Endometrial microvascular endothelial cells (primary cell): ENCODE measurements around the gene TRAF3. TPM values are rescaled to one million over a fixed set of nuclear protein-coding genes. Genes with fewer than 3 reads are reported as not detected.

Experiments
- in situ Hi-C: cut with HindIII; loops from 2 replicates; pipeline ENCODE4 v1.10.0; 2017; ENCODE audit warnings: low sequenced_read_pairs, low pct_unique_long_range_greater_than_20kb; ENCODE audit errors: inconsistent ontology term
- total RNA-seq: library from RNA; depleted of rRNA; stranded (reverse); fragments of >200 nt; gene quantifications from one replicate; pipeline ENCODE4 v1.2.3, GENCODE V29; 2015; ENCODE audit errors: inconsistent ontology term

Gene TRAF3
- total RNA-seq, 1 donor from 2014 or later: 24.2 TPM

DNA sequence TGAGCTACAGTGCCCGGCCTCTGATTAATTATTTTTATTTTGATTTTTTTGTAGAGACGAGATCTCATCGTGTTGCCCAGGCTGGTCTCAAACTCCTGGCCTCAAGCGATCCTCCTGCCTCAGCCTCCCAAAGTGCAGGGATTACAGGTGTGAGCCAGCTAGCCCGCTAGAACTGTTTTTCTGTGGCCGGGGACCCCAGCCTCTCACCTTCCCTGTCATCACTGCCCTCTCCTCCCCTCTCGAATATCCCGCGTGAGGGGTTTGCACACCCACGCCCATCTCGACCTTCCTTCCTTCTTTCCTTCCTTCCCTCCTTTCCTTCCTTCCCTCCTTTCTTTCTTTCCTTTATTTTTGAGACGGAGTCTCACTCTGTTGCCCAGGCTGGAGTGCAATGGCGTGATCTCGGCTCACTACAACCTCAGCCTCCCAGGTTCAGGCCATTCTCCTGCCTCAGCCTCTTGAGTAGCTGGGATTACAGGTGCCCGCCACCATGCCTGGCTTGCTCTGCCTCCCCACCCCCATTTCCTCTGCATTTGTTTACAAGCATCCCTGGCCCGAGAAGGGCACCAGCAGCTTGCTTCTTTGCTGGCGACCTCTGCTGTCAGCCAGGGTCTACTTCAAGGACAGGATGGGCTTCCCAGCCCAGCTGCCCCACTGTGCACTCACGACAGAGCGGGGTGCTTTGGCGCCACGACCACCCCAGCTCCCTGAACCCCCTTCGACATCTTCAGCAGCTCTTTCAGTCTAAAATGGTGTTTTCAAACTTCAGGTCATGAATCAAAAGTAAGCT, 4.3 kb upstream of the TRAF3 start:
- in situ Hi-C loops: no loop called here

DNA sequence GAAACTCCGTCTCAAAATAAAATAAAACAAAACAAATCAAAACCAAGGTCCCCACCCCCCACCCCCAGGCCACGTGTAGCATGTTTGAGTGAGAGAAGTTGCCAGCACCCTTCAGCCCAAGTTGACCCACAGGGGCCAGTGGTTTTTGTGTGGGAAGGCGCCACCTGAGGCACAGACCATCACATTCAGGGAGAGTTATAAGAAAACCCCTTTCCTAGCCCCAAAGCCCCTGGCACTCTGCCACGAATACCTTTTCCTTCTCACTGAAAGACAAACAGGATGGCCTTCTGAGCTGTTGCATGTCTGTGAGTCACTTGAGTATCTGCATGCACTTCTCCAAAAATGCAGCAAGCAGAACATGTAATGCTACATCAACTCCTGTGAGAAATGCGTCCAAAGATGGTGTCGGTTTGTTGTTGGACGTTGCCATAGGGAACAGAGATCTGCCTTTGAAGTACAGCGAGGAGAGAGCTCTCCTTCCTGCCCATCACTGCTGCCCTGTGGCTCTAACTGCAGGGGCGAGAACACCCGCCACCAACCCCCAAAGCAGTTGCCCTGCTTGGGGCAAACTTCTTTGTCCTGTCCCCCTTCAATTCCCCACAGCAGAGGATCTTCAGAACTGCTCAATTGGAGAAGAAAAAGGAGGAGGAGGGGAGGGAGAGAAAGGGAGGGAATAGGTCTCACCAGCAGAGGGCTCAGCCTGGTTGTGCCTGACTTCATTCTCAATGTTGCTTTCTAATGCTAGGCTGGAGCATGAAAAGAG, 2.7 kb upstream of the TRAF3 start:
- in situ Hi-C loops: no loop called here

- in situ Hi-C loops: no loop called here
These were observed 1.1 kb upstream of the TRAF3 start for GRCh38 chr14:102775855-102776760.

- in situ Hi-C loops: no loop called here
These were observed 575 bp downstream of the TRAF3 start for GRCh38 chr14:102777711-102778337.

DNA sequence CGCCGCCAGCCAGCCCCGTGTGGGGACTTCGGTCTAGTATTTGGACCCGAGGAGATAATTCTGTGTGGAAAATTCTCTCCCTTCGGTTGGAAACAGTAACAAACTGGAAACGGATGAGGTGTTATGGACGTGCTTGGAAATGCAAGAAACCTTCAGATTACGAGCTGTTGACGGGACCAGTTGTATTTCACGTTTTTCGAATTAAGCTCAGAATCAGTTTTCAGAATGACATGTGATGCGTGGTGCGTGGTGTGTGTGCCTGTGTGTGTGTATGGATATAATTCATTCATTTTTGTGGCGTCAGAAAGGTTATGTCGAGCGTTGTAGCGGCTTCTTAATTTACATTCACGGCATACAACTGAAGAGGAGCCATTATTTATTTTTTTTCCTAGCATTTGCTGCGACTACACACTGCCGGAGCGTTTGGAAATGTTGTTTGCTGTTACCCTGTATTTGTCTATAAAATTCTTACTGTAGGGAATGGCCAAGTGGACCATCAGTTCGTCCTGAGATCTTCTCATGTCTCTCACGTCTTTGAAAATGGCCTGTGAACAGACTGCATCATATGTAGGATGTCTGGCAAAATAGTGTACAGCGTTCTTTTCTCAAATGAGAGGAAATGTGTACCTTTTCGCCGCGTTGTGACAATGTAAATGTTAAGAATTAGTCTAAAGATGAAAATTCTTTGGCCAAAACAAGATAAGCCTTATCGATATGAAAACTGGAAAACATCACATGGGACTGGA, 1.3 kb downstream of the TRAF3 start:
- in situ Hi-C loops: no loop called here

- in situ Hi-C loops: no loop called here
These were observed 1.8 kb downstream of the TRAF3 start for GRCh38 chr14:102779084-102779462.

DNA sequence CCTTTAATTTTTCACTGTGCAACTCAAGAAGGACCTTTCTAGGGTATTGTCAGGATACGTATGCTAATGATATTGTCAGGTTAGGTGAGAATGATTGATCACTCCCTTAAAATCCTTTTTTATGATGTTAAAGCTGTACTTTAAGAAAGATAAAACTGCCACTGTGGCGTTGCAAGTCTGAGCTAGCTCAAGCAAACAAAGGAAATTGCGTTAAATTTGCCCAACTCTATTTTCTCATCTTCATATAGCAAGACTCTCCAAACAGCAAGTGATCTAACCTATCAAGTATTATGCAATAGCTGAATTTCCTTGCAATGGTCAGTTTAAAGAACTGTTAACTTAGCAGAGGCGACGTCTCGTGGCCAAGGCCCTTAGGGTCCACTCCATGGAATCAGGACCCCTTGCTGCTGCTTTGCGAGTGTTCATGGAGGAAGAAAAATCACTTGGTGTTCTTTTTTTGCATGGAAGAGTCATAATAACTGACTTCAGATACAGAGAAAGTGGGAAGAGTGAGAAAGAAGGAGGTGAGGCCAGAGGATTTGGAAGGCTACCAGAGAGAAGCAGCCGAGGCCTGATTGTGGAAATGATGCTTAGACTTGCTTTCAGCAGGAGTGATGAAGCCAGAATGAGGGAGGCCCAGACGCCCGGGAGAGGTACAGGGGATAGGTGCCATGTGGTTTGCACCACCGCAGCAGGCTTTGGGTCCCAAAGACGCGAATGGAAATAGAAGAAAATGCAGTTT, 2.5 kb downstream of the TRAF3 start:
- in situ Hi-C loops: no loop called here

DNA sequence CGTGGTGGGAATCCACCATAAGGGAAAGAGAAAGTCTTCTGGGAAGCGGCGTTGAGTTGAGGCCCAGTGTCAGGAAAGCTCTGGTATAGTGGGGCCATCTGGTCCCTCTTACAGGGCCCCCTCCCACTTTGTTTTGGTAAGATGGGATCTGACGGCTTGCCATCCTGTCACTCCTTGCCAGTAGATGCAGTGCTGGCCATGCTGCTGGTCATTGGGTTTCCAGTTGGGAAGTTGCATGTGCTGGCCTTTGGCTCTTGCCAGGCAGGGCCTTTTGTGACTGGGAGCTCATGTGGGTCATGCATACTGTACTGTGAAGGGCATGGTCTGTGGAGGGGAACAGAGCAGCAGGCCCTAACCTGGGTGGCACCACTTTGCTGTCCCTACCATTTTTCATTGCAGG, 3.8 kb downstream of the TRAF3 start:
- in situ Hi-C loops: no loop called here

DNA sequence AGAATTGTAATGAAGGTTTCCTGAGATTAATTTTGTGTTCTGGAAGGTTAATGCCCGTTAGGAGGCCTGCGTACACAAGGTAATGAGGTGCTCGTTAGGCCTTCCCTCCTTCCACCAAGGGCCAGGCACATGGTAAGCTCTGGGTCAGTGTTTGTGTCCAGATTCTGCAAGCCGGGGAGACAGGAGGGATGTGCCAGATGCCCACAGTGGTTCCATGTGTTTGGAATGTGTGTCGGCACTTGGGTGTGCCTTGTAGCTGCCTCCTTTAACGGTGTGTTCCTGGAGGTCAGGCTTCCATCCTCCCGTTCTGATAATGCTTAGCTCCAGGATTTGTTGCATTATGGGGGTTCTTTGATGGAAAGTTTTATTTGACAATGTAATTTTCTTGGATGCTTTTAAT, 5.7 kb downstream of the TRAF3 start:
- in situ Hi-C loops: no loop called here

GRCh38 chr14:102784892-102785594, 7.8 kb downstream of the TRAF3 start:
- in situ Hi-C loops: no loop called here

DNA sequence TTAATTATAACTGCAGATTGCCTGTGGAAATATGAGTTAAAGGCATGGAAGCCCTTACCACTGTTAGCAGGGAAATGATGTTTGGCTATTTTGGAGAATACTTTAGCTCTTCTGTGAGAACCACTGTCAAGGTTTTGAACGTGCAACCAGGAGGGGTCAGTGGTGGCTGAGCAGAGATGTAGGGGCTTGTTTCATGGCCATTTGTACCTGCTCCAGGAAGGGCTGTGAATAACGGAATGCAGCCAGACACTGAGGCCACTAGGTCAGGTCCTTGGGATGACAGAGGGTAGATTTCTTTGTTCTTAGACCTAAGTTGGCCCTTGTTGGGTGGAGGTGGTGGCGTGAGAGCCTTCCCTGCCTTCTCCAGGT, 8.3 kb downstream of the TRAF3 start:
- in situ Hi-C loops: no loop called here

DNA sequence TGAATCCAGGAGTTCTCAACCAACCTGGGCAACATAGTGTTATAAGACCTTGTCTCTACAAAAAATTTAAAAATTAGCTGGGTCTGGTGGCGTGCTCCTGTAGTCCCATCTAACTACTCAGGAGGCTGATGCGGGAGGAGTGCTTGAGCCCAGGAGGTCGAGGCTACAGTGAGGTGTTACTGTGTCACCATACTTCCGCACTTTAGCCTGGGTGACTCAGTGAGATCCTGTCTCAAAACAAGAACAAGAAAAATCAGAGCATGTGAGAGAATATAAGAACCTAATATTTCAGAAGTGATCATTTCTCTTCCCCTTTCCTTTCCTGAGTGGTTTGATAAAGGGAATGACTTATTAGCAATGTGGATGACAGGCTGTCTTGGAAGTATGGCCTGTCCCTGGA, 9.5 kb downstream of the TRAF3 start:
- in situ Hi-C loops: no loop called here

- in situ Hi-C loops: no loop called here
These were observed 12.1 kb downstream of the TRAF3 start for GRCh38 chr14:102789349-102789748.

GRCh38 chr14:102793531-102794328, 16.5 kb downstream of the TRAF3 start:
- in situ Hi-C loops: no loop called here

DNA sequence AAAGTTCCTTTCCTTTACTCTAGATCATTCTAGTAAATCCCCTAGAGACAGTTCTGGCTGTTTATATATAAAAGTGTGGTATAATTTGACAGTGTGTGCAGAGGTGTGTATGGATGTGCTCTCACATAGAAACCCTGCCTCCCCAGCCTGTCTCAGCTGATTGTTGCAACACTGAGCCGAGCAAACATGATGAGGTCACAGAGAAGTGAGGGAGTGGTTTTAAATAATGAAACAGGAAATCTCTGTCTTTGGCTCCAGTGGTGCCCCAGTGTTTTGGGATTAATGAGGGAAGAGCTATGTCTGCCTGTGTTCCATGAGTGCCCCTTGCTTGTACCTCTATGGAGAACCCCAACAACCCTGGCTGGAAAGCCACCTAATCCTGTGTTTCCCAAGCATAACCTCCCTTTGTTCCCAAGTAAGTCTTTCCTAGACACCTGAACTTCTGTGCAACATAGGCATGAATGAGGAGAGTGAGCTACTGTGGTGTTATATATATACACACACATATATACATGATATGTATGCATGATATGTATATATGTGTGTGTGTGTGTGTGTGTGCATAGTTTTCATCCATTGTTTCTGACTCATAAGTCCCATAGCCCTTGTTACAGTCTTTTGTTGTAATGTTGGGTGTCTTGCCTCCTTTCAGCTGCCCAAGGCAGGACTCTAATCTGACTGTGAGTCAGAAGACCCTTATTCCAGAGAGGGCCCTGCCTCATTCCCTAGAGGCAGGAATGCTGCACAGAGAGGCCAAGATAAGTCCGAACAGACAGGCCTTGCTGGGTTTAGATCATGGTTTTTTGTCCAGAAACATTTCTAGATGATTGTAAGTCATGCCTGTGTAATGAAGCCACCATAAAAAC, 18.0 kb downstream of the TRAF3 start:
- in situ Hi-C loops: no loop called here
